H1 (cell line): ENCODE data around the gene FOXO1. TPM values are rescaled to one million over a fixed set of nuclear protein-coding genes. Genes with fewer than 3 reads are reported as not detected.

ENCODE experiments used
- SIX5 ChIP-seq: IDR thresholded peaks from 2 replicates; pipeline ENCODE4 v1.6.1; 2011; ENCODE audit warnings: mild to moderate bottlenecking, low read depth, low read length
- TBP ChIP-seq: IDR thresholded peaks from 2 replicates; pipeline ENCODE4 v1.6.1; 2011; ENCODE audit warnings: low read depth, low read length, improper control_type of control experiment
- polyA plus RNA-seq, 7 experiments: library from polyadenylated mRNA; depleted of rRNA in 3 of 7; stranded (reverse) in 5 of 7; unstranded in 2 of 7; fragments of >200 nt in 5 of 7; fragments of 200-250 nt in 2 of 7; gene quantifications; 1 replicate in 5 of 7; 2 replicates in 1 of 7; 4 replicates in 1 of 7; pipeline versions ENCODE4 v1.2.1 to v1.2.3, GENCODE V29; 2011 to 2013; ENCODE audit warnings: missing spikeins in 2 of 7, mixed read lengths in 2 of 7
- total RNA-seq: library from RNA; stranded (reverse); fragmentation: NEBNext Ultra II Directional; extraction: Animal tissue kit (Norgen Biotek cat#: 25700); gene quantifications from 2 replicates; pipeline ENCODE4 v1.2.1, GENCODE V29; 2021

Gene FOXO1
- total and polyA plus RNA-seq, 2 of the 8 experiments (the other 6 are each of a cell fraction or from before 2014, with no cell fraction given) = 35.3 to 56.9 TPM

GRCh38 chr13:40688781-40689180 lies 22.3 kb upstream of the FOXO1 start (continued):
- TF ChIP-seq TBP (no peak), SIX5 (no peak)
